AG04449 (cell line): ENCODE data around the gene KRT2.

ENCODE experiments used
- CTCF ChIA-PET: fragments of 350-600 bp; formaldehyde crosslinking; extraction: SDS; loops from one replicate; lab custom pipeline; 2021; ENCODE audit warnings: antibody characterized with exemption; lab: Yijun Ruan, JAX
- POLR2A ChIA-PET: fragments of 400-600, 350-600 bp; formaldehyde crosslinking; extraction: SDS; loops from one replicate; lab custom pipeline; 2020; ENCODE audit warnings: antibody characterized with exemption, inconsistent platforms; lab: Yijun Ruan, JAX
- DNase-seq: peaks from one replicate; pipeline ENCODE4 v3.0.0-alpha.2; 2010; ENCODE audit warnings: low read depth, low spot score
- H3K4me3 ChIP-seq: 2 replicates; pipeline ENCODE4 v1.5.1; 2011; ENCODE audit warnings: low read depth, mild to moderate bottlenecking, control low read depth, low read length
- CTCF ChIP-seq: IDR thresholded peaks from one replicate; pipeline ENCODE4 v1.5.1; 2011; ENCODE audit warnings: mild to moderate bottlenecking, moderate library complexity, low read length, control low read depth, inconsistent platforms; ENCODE audit not compliant: insufficient read depth; ENCODE audit errors: missing control alignments

KRT2 gene

GRCh38 chr12:52669426-52669825 is 17.4 kb upstream of the KRT2 start:
- no peak for DNase-seq
- no peak overlapping the region for H3K4me3 ChIP-seq
- ChIA-PET POLR2A (no interaction called here), CTCF (no interaction called here)
- no peak for TF ChIP-seq CTCF

- ChIA-PET POLR2A (no interaction called here), CTCF (interaction anchor here (1.2 to 3.3 kb wide), 3 partner anchors 201 to 211 kb away, joined by 3 to 16 read pairs (median 10); no protein-coding TSS in a partner anchor)
- no peak for DNase-seq
- H3K4me3 ChIP-seq: no peak overlapping the region
- TF ChIP-seq CTCF: no peak
Observed at GRCh38 chr12:52667931-52668330, 15.9 kb upstream of the KRT2 start.

DNA sequence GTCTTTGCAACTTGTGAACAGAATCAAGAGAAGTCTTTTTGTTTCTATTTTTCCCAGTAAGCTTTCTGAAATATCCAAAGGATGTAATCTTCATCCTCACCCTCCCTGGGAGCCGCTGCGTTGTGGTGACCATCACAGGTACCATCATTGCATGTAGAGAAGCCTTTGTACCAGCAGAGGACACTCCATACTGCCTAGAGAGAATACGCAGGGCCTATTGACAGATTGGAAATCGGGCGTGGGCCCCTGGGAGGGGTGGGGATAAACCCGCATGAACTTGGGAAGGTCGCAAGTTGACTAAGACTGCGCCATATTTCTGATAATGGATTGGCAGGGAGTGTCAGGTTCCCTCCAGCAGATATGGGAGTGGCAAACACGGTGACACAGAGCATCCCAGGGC is 15.5 kb upstream of the KRT2 start:
- no peak overlapping the region for H3K4me3 ChIP-seq
- POLR2A ChIA-PET: no interaction called here
- peak; percentile 10 for TF ChIP-seq CTCF
- CTCF ChIA-PET: interaction anchor here (0.9 to 3.3 kb wide), 4 partner anchors 202 to 211 kb away, joined by 3 to 16 read pairs (median 7); no protein-coding TSS in a partner anchor
- no peak for DNase-seq

DNA sequence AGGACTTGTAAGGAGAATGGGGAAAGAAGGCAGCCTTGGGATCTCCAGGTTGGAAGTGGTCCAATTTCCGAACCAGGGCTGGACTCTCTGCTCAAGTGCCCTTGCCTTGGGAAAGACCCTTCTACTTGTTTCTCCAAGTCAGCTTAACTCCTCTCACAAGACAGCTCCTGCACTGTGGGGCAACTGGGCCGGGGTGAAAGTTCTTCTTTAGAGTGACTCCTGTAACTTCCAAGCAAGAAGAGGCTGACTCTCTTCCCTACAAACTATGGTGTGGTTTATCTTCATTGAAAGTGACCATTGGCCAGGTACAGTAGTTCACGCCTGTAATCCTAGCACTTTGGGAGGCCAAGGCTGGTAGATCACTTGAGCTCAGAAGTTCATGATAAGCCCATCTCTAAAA is 14.5 kb upstream of the KRT2 start:
- H3K4me3 ChIP-seq: no peak overlapping the region
- ChIA-PET POLR2A (no interaction called here), CTCF (interaction anchor here (1.0 to 3.3 kb wide), 4 partner anchors 201 to 213 kb away, joined by 3 to 16 read pairs (median 6); no protein-coding TSS in a partner anchor)
- DNase-seq: no peak
- TF ChIP-seq CTCF: no peak

DNA sequence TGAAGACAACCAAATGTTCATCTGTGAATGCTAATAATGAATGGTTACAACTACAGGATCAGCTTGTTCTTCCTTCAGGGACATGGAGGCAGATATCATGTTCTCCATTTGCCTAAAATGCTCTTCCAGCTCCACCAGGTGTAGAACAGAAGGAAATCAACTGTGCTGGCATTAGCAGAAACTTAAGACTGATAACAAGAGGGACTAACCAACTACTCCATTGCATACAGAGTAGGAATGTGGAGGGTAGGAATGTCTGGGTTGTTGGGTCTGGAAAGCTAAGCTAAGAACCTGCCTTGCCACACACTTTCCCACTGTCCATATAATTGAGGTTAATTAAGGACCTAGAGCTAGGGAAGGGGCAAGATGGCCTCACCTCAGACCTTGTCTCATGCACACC is 11.4 kb upstream of the KRT2 start:
- no peak overlapping the region for H3K4me3 ChIP-seq
- ChIA-PET POLR2A (no interaction called here), CTCF (interaction anchor here (1.6 kb wide), 1 partner anchor 207 kb away, joined by 6 read pairs; no protein-coding TSS in a partner anchor)
- no peak for TF ChIP-seq CTCF
- DNase-seq: no peak

- TF ChIP-seq CTCF: no peak
- POLR2A ChIA-PET: no interaction called here
- no peak for DNase-seq
- CTCF ChIA-PET: interaction anchor here (1.6 kb wide), 1 partner anchor 208 kb away, joined by 6 read pairs; no protein-coding TSS in a partner anchor
- no peak overlapping the region for H3K4me3 ChIP-seq
Observed at GRCh38 chr12:52662918-52663229, 10.9 kb upstream of the KRT2 start.
